H9 (cell line): ENCODE measurements around the gene OR2C3. TPM values are rescaled to one million over a fixed set of nuclear protein-coding genes. Genes with fewer than 3 reads are reported as not detected.

Experiments used
- DNase-seq: peaks from one replicate; pipeline ENCODE4 v3.0.0-alpha.2; 2017
- H2AFZ ChIP-seq: one replicate; pipeline ENCODE4 v1.6.1; 2013; ENCODE audit warnings: mild to moderate bottlenecking, low read length, control low read depth, moderate library complexity
- H2AK5ac ChIP-seq: 2 replicates; pipeline ENCODE4 v1.6.1; 2013; ENCODE audit warnings: low read length, control low read depth, mixed read lengths; ENCODE audit not compliant: insufficient read length
- H2BK120ac ChIP-seq: one replicate; pipeline ENCODE4 v1.6.1; 2013; ENCODE audit warnings: low read depth, mild to moderate bottlenecking, low read length, control low read depth, inconsistent platforms; ENCODE audit not compliant: poor library complexity, severe bottlenecking
- H2BK12ac ChIP-seq: 2 replicates; pipeline ENCODE4 v1.6.1; 2013; ENCODE audit warnings: low read length, control low read depth, mixed read lengths, low read depth; ENCODE audit not compliant: insufficient read length
- H2BK15ac ChIP-seq: 2 replicates; pipeline ENCODE4 v1.6.1; 2013; ENCODE audit warnings: low read depth, low read length, control low read depth
- H2BK20ac ChIP-seq: one replicate; pipeline ENCODE4 v1.6.1; 2013; ENCODE audit warnings: low read depth, mild to moderate bottlenecking, low read length, control low read depth, inconsistent platforms; ENCODE audit not compliant: poor library complexity, severe bottlenecking
- H2BK5ac ChIP-seq: 2 replicates; pipeline ENCODE4 v1.6.1; 2013; ENCODE audit warnings: low read length, control low read depth, mixed read lengths; ENCODE audit not compliant: insufficient read length
- H3K14ac ChIP-seq: 2 replicates; pipeline ENCODE4 v1.6.1; 2013; ENCODE audit warnings: low read length, control low read depth; ENCODE audit not compliant: insufficient read depth
- H3K18ac ChIP-seq: 2 replicates; pipeline ENCODE4 v1.6.1; 2013; ENCODE audit warnings: low read depth, mild to moderate bottlenecking, mixed read lengths, low read length, control low read depth; ENCODE audit not compliant: insufficient read length
- H3K23ac ChIP-seq: 2 replicates; pipeline ENCODE4 v1.6.1; 2013; ENCODE audit warnings: low read length, control low read depth, mixed read lengths, low read depth; ENCODE audit not compliant: insufficient read length
- H3K23me2 ChIP-seq: 2 replicates; pipeline ENCODE4 v1.6.1; 2013; ENCODE audit warnings: low read depth, mild to moderate bottlenecking, mixed read lengths, low read length, control low read depth; ENCODE audit not compliant: insufficient read length, poor library complexity, severe bottlenecking
- H3K27ac ChIP-seq: 2 replicates; pipeline ENCODE4 v1.5.1; 2013; ENCODE audit warnings: low read length, control low read depth, mixed read lengths, low read depth; ENCODE audit not compliant: insufficient read length
- H3K27me3 ChIP-seq: 2 replicates; pipeline ENCODE4 v1.6.1; 2013; ENCODE audit warnings: low read length, control low read depth, inconsistent platforms; ENCODE audit not compliant: insufficient read depth
- H3K4ac ChIP-seq: 2 replicates; pipeline ENCODE4 v1.6.1; 2013; ENCODE audit warnings: low read depth, mild to moderate bottlenecking, control low read depth, inconsistent platforms, low read length, moderate library complexity
- H3K4me1 ChIP-seq: 2 replicates; pipeline ENCODE4 v1.6.1; 2013; ENCODE audit warnings: low read length, control low read depth, inconsistent platforms; ENCODE audit not compliant: insufficient read depth
- H3K4me2 ChIP-seq: 2 replicates; pipeline ENCODE4 v1.6.1; 2013; ENCODE audit warnings: low read length, control low read depth, mixed read lengths; ENCODE audit not compliant: insufficient read length, insufficient read depth
- H3K56ac ChIP-seq: 2 replicates; pipeline ENCODE4 v1.6.1; 2013; ENCODE audit warnings: low read depth, mild to moderate bottlenecking, mixed read lengths, low read length, control low read depth; ENCODE audit not compliant: insufficient read length
- H3K79me1 ChIP-seq: 2 replicates; pipeline ENCODE4 v1.6.1; 2013; ENCODE audit warnings: low read depth, mild to moderate bottlenecking, moderate library complexity, low read length, control low read depth, inconsistent platforms; ENCODE audit not compliant: insufficient read depth, poor library complexity, severe bottlenecking
- H3K79me2 ChIP-seq: 2 replicates; pipeline ENCODE4 v1.6.1; 2013; ENCODE audit warnings: low read length, control low read depth, inconsistent platforms; ENCODE audit not compliant: insufficient read depth
- H3K9ac ChIP-seq: 2 replicates; pipeline ENCODE4 v1.6.1; 2013; ENCODE audit warnings: low read length, control low read depth, mixed read lengths; ENCODE audit not compliant: insufficient read length; ENCODE audit errors: extremely low read depth
- H3K9me3 ChIP-seq: one replicate; pipeline ENCODE4 v1.6.1; 2013; ENCODE audit warnings: low read depth, low read length, inconsistent platforms; ENCODE audit not compliant: control insufficient read depth
- H3T11ph ChIP-seq: one replicate; pipeline ENCODE4 v1.6.1; 2013; ENCODE audit warnings: mild to moderate bottlenecking, low read length, control low read depth, inconsistent platforms
- H4K20me1 ChIP-seq: one replicate; pipeline ENCODE4 v1.6.1; 2013; ENCODE audit not compliant: control insufficient read depth, insufficient read length, insufficient read depth
- H4K5ac ChIP-seq: 2 replicates; pipeline ENCODE4 v1.6.1; 2013; ENCODE audit warnings: low read depth, mild to moderate bottlenecking, mixed read lengths, low read length, control low read depth; ENCODE audit not compliant: insufficient read length
- H4K8ac ChIP-seq: replicated peaks from 2 replicates; pipeline ENCODE4 v1.6.1; 2013; ENCODE audit warnings: low read length, control low read depth, mixed read lengths, low read depth; ENCODE audit not compliant: insufficient read length
- H4K91ac ChIP-seq: 2 replicates; pipeline ENCODE4 v1.6.1; 2013; ENCODE audit warnings: low read depth, mild to moderate bottlenecking, moderate library complexity, mixed read lengths, low read length, control low read depth; ENCODE audit not compliant: insufficient read length
- H3K27ac Mint-ChIP-seq, 3 experiments: 2 replicates in 2 of 3; 3 replicates in 1 of 3; pipeline ENCODE4 v1.8.0; 2020 to 2021; ENCODE audit warnings: mixed read lengths in 3 of 3, mild to moderate bottlenecking in 1 of 3, moderate library complexity in 1 of 3
- H3K27me3 Mint-ChIP-seq: 2 replicates; pipeline ENCODE4 v1.8.0; 2021; ENCODE audit warnings: low read depth, mild to moderate bottlenecking, moderate library complexity, mixed read lengths
- H3K36me3 Mint-ChIP-seq, 3 experiments: 2 replicates in 2 of 3; 3 replicates in 1 of 3; pipeline ENCODE4 v1.8.0; 2020 to 2021; ENCODE audit warnings: low read depth in 3 of 3, mixed read lengths in 3 of 3; ENCODE audit not compliant: insufficient read depth in 1 of 3
- H3K4me1 Mint-ChIP-seq, 2 experiments: 2 replicates each; pipeline ENCODE4 v1.8.0; 2020; ENCODE audit warnings: mixed read lengths in 2 of 2
- H3K4me3 Mint-ChIP-seq, 2 experiments: 2 replicates in 1 of 2; 3 replicates in 1 of 2; pipeline ENCODE4 v1.8.0; 2020 to 2021; ENCODE audit warnings: mild to moderate bottlenecking in 2 of 2, mixed read lengths in 2 of 2, moderate library complexity in 1 of 2
- H3K9me3 Mint-ChIP-seq, 2 experiments: 2 replicates in 1 of 2; 3 replicates in 1 of 2; pipeline ENCODE4 v1.8.0; 2020; ENCODE audit warnings: mild to moderate bottlenecking in 2 of 2, mixed read lengths in 2 of 2, moderate library complexity in 1 of 2
- WGBS: extraction: QIAGEN DNeasy Blood & Tissue Kit; methylation state at CpG from one replicate; pipeline ENCODE4 v1.1.7; 2013; ENCODE audit warnings: missing lambda C conversion rate, low lambda C conversion rate, mixed read lengths; ENCODE audit not compliant: insufficient read length; ENCODE audit errors: extremely low coverage; 5-methylcytosine and 5-hydroxymethylcytosine counted together
- total RNA-seq: library from RNA; stranded (reverse); gene quantifications from 2 replicates; pipeline ENCODE4 v1.2.1, GENCODE V29; 2021
- TF ChIP-seq, protein P1 (sequence below): fragments of 200-600 bp; sonication (generic); conservative IDR thresholded peaks from 3 replicates; pipeline ENCODE4 v1.8.0; 2021; ENCODE audit warnings: antibody characterized with exemption, mild to moderate bottlenecking

OR2C3 gene
- total RNA-seq, 1 experiment from 2014 or later, result not detected

GRCh38 chr1:247493106-247493505 is 43.1 kb downstream of the OR2C3 start:
- H3K79me2 ChIP-seq, result no peaks in the 10 kb centered on the region
- Mint-ChIP-seq H3K27me3 (no peaks in the 10 kb centered on the region), H3K27ac (peak overlapping the region in 1 of 3 experiments; percentile 19; a peak in 1 of 7 replicates), H3K36me3 (no peaks in the 10 kb centered on the region), H3K9me3 (no peaks in the 10 kb centered on the region), H3K4me1 (peaks cover 0 to 10% of the 10 kb centered on the region in 2 experiments; a peak in 1 of 4 replicates), H3K4me3 (no peak overlapping the region)
- H3K27ac ChIP-seq, result no peak overlapping the region
- H3K18ac ChIP-seq, result no peak overlapping the region
- no peak overlapping the region for H2BK20ac ChIP-seq
- no peak overlapping the region for H3T11ph ChIP-seq
- no peak overlapping the region for H3K4me2 ChIP-seq
- H2AFZ ChIP-seq, result no peak overlapping the region
- H3K56ac ChIP-seq, result no peak overlapping the region
- H4K91ac ChIP-seq, result no peak overlapping the region
- H4K8ac ChIP-seq, result no peak overlapping the region
- H4K20me1 ChIP-seq, result no peaks in the 10 kb centered on the region
- no peak overlapping the region for H3K9ac ChIP-seq
- H3K23ac ChIP-seq, result no peak overlapping the region
- TF ChIP-seq, protein P1, sequence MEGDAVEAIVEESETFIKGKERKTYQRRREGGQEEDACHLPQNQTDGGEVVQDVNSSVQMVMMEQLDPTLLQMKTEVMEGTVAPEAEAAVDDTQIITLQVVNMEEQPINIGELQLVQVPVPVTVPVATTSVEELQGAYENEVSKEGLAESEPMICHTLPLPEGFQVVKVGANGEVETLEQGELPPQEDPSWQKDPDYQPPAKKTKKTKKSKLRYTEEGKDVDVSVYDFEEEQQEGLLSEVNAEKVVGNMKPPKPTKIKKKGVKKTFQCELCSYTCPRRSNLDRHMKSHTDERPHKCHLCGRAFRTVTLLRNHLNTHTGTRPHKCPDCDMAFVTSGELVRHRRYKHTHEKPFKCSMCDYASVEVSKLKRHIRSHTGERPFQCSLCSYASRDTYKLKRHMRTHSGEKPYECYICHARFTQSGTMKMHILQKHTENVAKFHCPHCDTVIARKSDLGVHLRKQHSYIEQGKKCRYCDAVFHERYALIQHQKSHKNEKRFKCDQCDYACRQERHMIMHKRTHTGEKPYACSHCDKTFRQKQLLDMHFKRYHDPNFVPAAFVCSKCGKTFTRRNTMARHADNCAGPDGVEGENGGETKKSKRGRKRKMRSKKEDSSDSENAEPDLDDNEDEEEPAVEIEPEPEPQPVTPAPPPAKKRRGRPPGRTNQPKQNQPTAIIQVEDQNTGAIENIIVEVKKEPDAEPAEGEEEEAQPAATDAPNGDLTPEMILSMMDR, result no peak
- no peak for DNase-seq
- H3K14ac ChIP-seq, result no peak overlapping the region
- H2BK12ac ChIP-seq, result no peak overlapping the region
- no peak overlapping the region for H2AK5ac ChIP-seq
- no peak overlapping the region for H4K5ac ChIP-seq
- no peak overlapping the region for H3K4ac ChIP-seq
- no peak overlapping the region for H2BK120ac ChIP-seq
- H2BK15ac ChIP-seq, result no peak overlapping the region
- H3K9me3 ChIP-seq, result no peaks in the 10 kb centered on the region
- H3K27me3 ChIP-seq, result no peaks in the 10 kb centered on the region
- H2BK5ac ChIP-seq, result no peak overlapping the region
- H3K79me1 ChIP-seq, result no peaks in the 10 kb centered on the region
- H3K4me1 ChIP-seq, result no peaks in the 10 kb centered on the region
- WGBS, result no CpG with 5 or more reads among the region's 1 CpG
- no peaks in the 10 kb centered on the region for H3K23me2 ChIP-seq
